Measurements from ENCODE around the gene CNNM2.

The CNNM2 gene

DNA sequence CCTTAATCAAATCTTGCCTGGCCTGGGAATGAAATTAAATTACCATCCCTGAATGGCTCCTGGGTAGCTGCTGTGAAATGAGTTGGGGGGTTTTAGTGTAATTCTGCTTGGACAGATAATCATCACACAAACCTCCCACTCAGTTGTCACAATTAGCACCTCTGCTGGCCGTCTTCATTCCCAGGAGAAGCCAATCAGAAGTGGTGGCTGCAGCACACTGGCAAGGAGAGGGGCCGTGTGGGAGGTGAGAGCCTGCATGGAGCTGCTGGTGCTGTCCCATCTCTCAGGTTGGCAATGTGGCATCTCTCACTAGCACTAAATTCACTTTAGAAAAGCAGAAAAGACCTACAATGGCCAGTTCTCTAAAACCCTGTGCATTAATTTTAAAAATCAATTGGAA lies 182.5 kb downstream of the CNNM2 start:
- Histone ChIP-seq H3K36me3 (peaks cover 99% of the 10 kb centered on the region), H3K4me3 (ENCODE audit: low read depth in 1 of 2, low read length in 1 of 2) (no peak overlapping the region), H3K27me3 (no peaks in the 10 kb centered on the region), H3K9me3 (no peaks in the 10 kb centered on the region), H3K27ac (no peak overlapping the region), H3K4me1 (ENCODE audit: control insufficient read depth in 1 of 2, insufficient read depth in 1 of 2, low read depth in 1 of 2, low read length in 1 of 2) (no peaks in the 10 kb centered on the region)
- TF ChIP-seq, protein P1, sequence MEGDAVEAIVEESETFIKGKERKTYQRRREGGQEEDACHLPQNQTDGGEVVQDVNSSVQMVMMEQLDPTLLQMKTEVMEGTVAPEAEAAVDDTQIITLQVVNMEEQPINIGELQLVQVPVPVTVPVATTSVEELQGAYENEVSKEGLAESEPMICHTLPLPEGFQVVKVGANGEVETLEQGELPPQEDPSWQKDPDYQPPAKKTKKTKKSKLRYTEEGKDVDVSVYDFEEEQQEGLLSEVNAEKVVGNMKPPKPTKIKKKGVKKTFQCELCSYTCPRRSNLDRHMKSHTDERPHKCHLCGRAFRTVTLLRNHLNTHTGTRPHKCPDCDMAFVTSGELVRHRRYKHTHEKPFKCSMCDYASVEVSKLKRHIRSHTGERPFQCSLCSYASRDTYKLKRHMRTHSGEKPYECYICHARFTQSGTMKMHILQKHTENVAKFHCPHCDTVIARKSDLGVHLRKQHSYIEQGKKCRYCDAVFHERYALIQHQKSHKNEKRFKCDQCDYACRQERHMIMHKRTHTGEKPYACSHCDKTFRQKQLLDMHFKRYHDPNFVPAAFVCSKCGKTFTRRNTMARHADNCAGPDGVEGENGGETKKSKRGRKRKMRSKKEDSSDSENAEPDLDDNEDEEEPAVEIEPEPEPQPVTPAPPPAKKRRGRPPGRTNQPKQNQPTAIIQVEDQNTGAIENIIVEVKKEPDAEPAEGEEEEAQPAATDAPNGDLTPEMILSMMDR (IDR thresholded peaks at IDR 0.05) = no peak

GRCh38 chr10:103102195-103102594 lies 184.1 kb downstream of the CNNM2 start:
- Histone ChIP-seq H3K27me3 (no peaks in the 10 kb centered on the region), H3K9me3 (no peaks in the 10 kb centered on the region), H3K4me3 (ENCODE audit: low read depth in 1 of 2, low read length in 1 of 2) (no peak overlapping the region), H3K27ac (peak overlapping the region; percentile 41), H3K4me1 (ENCODE audit: control insufficient read depth in 1 of 2, insufficient read depth in 1 of 2, low read depth in 1 of 2, low read length in 1 of 2) (no peaks in the 10 kb centered on the region), H3K36me3 (peaks cover 97% of the 10 kb centered on the region)
- TF ChIP-seq, protein P1 (IDR thresholded peaks at IDR 0.05) = no peak

DNA sequence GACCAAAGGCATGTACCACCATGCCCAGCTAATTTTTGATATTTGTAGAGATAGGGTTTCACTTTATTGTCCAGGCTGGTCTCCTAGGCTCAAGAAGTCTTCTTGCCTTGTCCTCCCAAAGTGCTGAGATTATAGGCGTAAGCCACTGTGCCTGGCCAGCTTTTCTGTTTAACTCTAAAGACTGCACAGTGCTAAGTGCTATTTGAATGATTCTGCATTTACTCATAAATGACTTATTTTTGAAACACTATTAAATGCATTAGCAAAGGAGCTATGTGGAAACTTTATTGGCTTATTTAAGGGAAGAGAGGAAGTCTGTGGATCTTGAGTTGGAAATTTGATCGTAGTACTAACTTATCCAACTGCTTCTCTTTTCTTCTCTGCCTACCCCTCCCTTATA lies 185.9 kb downstream of the CNNM2 start:
- Histone ChIP-seq H3K27me3 (no peaks in the 10 kb centered on the region), H3K4me3 (ENCODE audit: low read depth in 1 of 2, low read length in 1 of 2) (no peak overlapping the region), H3K9me3 (no peaks in the 10 kb centered on the region), H3K27ac (no peak overlapping the region), H3K36me3 (peaks cover 89% of the 10 kb centered on the region), H3K4me1 (ENCODE audit: control insufficient read depth in 1 of 2, insufficient read depth in 1 of 2, low read depth in 1 of 2, low read length in 1 of 2) (peaks cover 0 to under 1% of the 10 kb centered on the region in 2 experiments)
- TF ChIP-seq, protein P1 (IDR thresholded peaks at IDR 0.05) = no peak

DNA sequence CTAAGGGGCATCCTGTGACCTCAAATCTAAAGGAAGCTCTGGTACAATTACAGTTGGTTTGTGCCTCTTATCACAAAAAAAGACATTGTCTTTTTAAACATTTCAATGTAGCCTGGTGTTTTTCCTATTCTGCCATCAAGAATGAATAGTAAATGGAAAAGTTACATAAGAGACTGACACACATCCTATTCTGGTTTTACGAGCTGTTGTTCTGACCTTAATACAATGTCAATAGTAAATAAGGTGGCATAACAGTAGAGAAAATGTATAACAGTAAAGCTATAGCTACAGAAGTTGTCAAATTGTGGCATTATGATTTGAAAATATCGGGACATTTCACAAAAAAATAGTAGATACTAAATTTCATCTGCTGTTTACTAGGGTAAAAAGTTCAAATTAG lies 186.6 kb downstream of the CNNM2 start:
- H3K27ac ChIP-seq = no peak overlapping the region
- peaks cover 89% of the 10 kb centered on the region for H3K36me3 ChIP-seq
- peaks cover 7 to 8% of the 10 kb centered on the region in 2 experiments for H3K4me1 ChIP-seq (ENCODE audit: control insufficient read depth in 1 of 2, insufficient read depth in 1 of 2, low read depth in 1 of 2, low read length in 1 of 2)
- no peaks in the 10 kb centered on the region for H3K9me3 ChIP-seq
- H3K27me3 ChIP-seq = no peaks in the 10 kb centered on the region
- H3K4me3 ChIP-seq (ENCODE audit: low read depth in 1 of 2, low read length in 1 of 2) = no peak overlapping the region
- TF ChIP-seq, protein P1 (IDR thresholded peaks at IDR 0.05) = no peak

DNA sequence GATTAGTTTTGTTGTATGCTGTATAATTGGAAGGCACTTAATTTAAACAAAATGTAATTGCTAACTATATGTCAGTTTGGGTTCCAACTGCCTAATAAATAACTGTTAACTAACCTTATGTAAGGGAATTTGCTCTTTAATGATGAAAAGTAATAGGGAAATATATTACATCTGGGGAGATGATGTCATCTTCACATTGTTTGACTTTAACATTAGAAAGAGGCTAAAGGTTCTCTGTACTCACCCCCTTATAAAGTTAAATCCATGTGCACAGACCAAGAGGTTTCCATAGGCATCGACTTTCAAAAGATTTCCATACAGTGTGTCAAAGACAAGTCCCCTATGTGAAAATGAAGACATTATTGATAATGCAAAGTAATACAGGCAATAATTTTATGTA lies 187.4 kb downstream of the CNNM2 start:
- TF ChIP-seq, protein P1 (IDR thresholded peaks at IDR 0.05) = no peak
- H3K4me1 ChIP-seq (ENCODE audit: control insufficient read depth in 1 of 2, insufficient read depth in 1 of 2, low read depth in 1 of 2, low read length in 1 of 2) = peaks cover 14 to 15% of the 10 kb centered on the region in 2 experiments
- H3K36me3 ChIP-seq = peaks cover 82% of the 10 kb centered on the region
- no peaks in the 10 kb centered on the region for H3K27me3 ChIP-seq
- H3K4me3 ChIP-seq (ENCODE audit: low read depth in 1 of 2, low read length in 1 of 2) = no peak overlapping the region
- H3K9me3 ChIP-seq = no peaks in the 10 kb centered on the region
- H3K27ac ChIP-seq = no peak overlapping the region

GRCh38 chr10:103106539-103106938 lies 188.4 kb downstream of the CNNM2 start:
- Histone ChIP-seq H3K4me3 (ENCODE audit: low read depth in 1 of 2, low read length in 1 of 2) (no peak overlapping the region), H3K27me3 (no peaks in the 10 kb centered on the region), H3K4me1 (ENCODE audit: control insufficient read depth in 1 of 2, insufficient read depth in 1 of 2, low read depth in 1 of 2, low read length in 1 of 2) (peaks cover 24% of the 10 kb centered on the region in 2 experiments), H3K9me3 (no peaks in the 10 kb centered on the region), H3K36me3 (peaks cover 78% of the 10 kb centered on the region), H3K27ac (no peak overlapping the region)
- TF ChIP-seq, protein P1 (IDR thresholded peaks at IDR 0.05) = no peak

Measured in neutrophil (primary cell).